PC-3 (cell line): ENCODE results near the gene ANGPTL2. TPM values are rescaled to one million over a fixed set of nuclear protein-coding genes. Genes with fewer than 3 reads are reported as not detected.
A peak's percentile ranks its signal among the peaks of the same experiment; 100 is the strongest.

Experiments
- ATAC-seq: fragments of 200-7000 bp; cut with Tn5 transposase; 2 replicates; pipeline ENCODE4 v1.9.1; 2020; ENCODE audit warnings: mild to moderate bottlenecking, moderate library complexity
- BruUV-seq: library from RNA; stranded (reverse); fragments of 400-500 nt; replicated peaks from 2 replicates; lab custom pipeline; 2021; lab: Mats Ljungman, UMichigan
- CTCF ChIA-PET: fragments of 300-600 bp; sonication (Branson Sonifier 250); formaldehyde crosslinking; loops from one replicate; lab custom pipeline; 2022; ENCODE audit warnings: antibody characterized with exemption; lab: Charles Lee
- POLR2A ChIA-PET: fragments of 300-600 bp; sonication (Branson Sonifier 250); formaldehyde crosslinking; loops from one replicate; lab custom pipeline; 2022; ENCODE audit warnings: antibody characterized with exemption; ENCODE audit not compliant: unreplicated experiment; lab: Charles Lee
- DNase-seq: peaks from one replicate; pipeline ENCODE4 v3.0.0-alpha.2; 2015
- H2AFZ ChIP-seq: fragments of 300-600 bp; sonication (generic); 2 replicates; pipeline ENCODE4 v1.6.0; 2016; ENCODE audit warnings: antibody characterized with exemption, low read length
- H3F3A ChIP-seq: fragments of 300-600 bp; sonication (generic); one replicate; pipeline ENCODE4 v1.6.0; 2017; ENCODE audit warnings: antibody characterized with exemption, low read length, control low read depth, mild to moderate bottlenecking; ENCODE audit not compliant: unreplicated experiment
- H3K27ac ChIP-seq: fragments of 300-600 bp; sonication (generic); 2 replicates; pipeline ENCODE4 v1.5.1; 2016; ENCODE audit warnings: mild to moderate bottlenecking, low read length
- H3K27me3 ChIP-seq: fragments of 300-600 bp; sonication (generic); 2 replicates; pipeline ENCODE4 v1.6.1; 2016; ENCODE audit warnings: low read length, mixed read lengths
- H3K36me3 ChIP-seq: fragments of 300-600 bp; sonication (generic); 2 replicates; pipeline ENCODE4 v1.6.1; 2016; ENCODE audit warnings: low read depth, mixed run types, low read length, mixed read lengths
- H3K4me1 ChIP-seq: fragments of 300-600 bp; sonication (generic); 2 replicates; pipeline ENCODE4 v1.5.1; 2016; ENCODE audit warnings: low read length; ENCODE audit not compliant: insufficient read depth
- H3K4me2 ChIP-seq: fragments of 300-600 bp; sonication (generic); 2 replicates; pipeline ENCODE4 v1.6.0; 2016; ENCODE audit warnings: low read length
- H3K4me3 ChIP-seq: fragments of 300-600 bp; sonication (generic); 2 replicates; pipeline ENCODE4 v1.5.1; 2016; ENCODE audit warnings: mild to moderate bottlenecking, low read length, mixed read lengths
- H3K79me2 ChIP-seq: fragments of 300-600 bp; sonication (generic); 2 replicates; pipeline ENCODE4 v1.6.1; 2017; ENCODE audit warnings: low read length, mixed read lengths
- H3K9ac ChIP-seq: fragments of 300-600 bp; sonication (generic); 2 replicates; pipeline ENCODE4 v1.6.0; 2016; ENCODE audit warnings: mild to moderate bottlenecking, low read length
- H3K9me2 ChIP-seq: fragments of 300-600 bp; sonication (generic); replicated peaks from 2 replicates; pipeline ENCODE4 v1.6.1; 2016; ENCODE audit warnings: mixed run types, low read length, mixed read lengths
- H3K9me3 ChIP-seq: fragments of 300-600 bp; sonication (generic); 2 replicates; pipeline ENCODE4 v1.6.1; 2016; ENCODE audit warnings: low read length, mixed read lengths
- H4K20me1 ChIP-seq: fragments of 300-600 bp; sonication (generic); 2 replicates; pipeline ENCODE4 v1.6.1; 2016; ENCODE audit warnings: low read length, mixed read lengths
- EZH2 ChIP-seq: fragments of 300-600 bp; sonication (generic); IDR thresholded peaks from one replicate; pipeline ENCODE4 v1.6.1; 2017; ENCODE audit warnings: antibody characterized with exemption, mild to moderate bottlenecking, low read length; ENCODE audit not compliant: unreplicated experiment
- EZH2phosphoT487 ChIP-seq: fragments of 300-600 bp; sonication (generic); IDR thresholded peaks from 2 replicates; pipeline ENCODE4 v1.6.1; 2018; ENCODE audit warnings: mild to moderate bottlenecking, antibody characterized with exemption, low read length, borderline replicate concordance
- intact Hi-C: fragments of 100-400 bp; cut with micrococcal nuclease; formaldehyde crosslinking; loops from 2 replicates; pipeline ENCODE4 v1.9.0; 2023
- total RNA-seq: library from RNA; depleted of rRNA; stranded (reverse); fragments of >200 nt; gene quantifications from 2 replicates; pipeline ENCODE4 v1.2.3, GENCODE V29; 2014
- TF ChIP-seq, protein P1 (sequence below): fragments of 300-600 bp; sonication (generic); conservative IDR thresholded peaks from 2 replicates; pipeline ENCODE4 v1.5.1; 2017; ENCODE audit warnings: antibody characterized with exemption, low read depth, mild to moderate bottlenecking, low read length

The ANGPTL2 gene
- total RNA-seq, 1 experiment from 2014 or later: 0.07 TPM

- TF ChIP-seq EZH2phosphoT487: no peak
- no peak for TF ChIP-seq EZH2
- TF ChIP-seq, protein P1, sequence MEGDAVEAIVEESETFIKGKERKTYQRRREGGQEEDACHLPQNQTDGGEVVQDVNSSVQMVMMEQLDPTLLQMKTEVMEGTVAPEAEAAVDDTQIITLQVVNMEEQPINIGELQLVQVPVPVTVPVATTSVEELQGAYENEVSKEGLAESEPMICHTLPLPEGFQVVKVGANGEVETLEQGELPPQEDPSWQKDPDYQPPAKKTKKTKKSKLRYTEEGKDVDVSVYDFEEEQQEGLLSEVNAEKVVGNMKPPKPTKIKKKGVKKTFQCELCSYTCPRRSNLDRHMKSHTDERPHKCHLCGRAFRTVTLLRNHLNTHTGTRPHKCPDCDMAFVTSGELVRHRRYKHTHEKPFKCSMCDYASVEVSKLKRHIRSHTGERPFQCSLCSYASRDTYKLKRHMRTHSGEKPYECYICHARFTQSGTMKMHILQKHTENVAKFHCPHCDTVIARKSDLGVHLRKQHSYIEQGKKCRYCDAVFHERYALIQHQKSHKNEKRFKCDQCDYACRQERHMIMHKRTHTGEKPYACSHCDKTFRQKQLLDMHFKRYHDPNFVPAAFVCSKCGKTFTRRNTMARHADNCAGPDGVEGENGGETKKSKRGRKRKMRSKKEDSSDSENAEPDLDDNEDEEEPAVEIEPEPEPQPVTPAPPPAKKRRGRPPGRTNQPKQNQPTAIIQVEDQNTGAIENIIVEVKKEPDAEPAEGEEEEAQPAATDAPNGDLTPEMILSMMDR: no peak
- Histone ChIP-seq H2AFZ (no peak overlapping the region), H3K4me3 (no peak overlapping the region), H3K36me3 (no peaks in the 10 kb centered on the region), H3K27me3 (no peaks in the 10 kb centered on the region), H3F3A (no peaks in the 10 kb centered on the region), H3K9ac (no peak overlapping the region), H3K4me1 (no peaks in the 10 kb centered on the region), H3K9me2 (no peaks in the 10 kb centered on the region), H3K9me3 (no peaks in the 10 kb centered on the region), H3K79me2 (no peaks in the 10 kb centered on the region), H3K4me2 (no peak overlapping the region), H4K20me1 (no peaks in the 10 kb centered on the region), H3K27ac (no peak overlapping the region)
- DNase-seq (no peak), ATAC-seq (no peak)
- intact Hi-C loops: no loop called here
- POLR2A ChIA-PET: no interaction called here
- CTCF ChIA-PET: no interaction called here
- no TSS peak for BruUV-seq
Measured at GRCh38 chr9:127143920-127144465, 21.6 kb upstream of the ANGPTL2 start.

DNA sequence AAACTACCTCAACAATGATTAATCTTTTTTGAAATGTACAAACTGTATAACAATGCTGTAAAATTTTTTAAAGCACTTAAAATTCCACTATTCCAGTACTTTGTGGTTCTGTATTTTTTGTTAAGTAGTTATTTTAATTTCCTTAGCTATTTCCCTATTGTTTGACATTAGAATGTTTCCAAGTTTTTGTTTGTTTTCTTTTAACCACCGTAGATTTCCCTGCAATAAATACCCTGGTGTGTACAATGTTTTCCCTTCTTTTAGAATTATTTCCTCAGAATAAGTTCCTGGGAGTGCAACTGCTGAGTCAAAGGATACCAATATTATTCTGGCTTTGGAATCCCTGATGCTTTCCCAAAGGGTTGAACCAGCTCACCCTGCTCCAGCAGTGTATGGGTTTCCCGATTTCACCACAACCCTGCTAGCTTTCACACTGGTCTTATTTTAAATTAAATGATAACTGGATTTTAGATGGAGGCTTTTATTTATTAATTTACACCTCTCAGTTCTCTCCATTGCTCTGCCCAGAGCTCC lies 20.6 kb upstream of the ANGPTL2 start:
- Histone ChIP-seq H3K9me3 (no peaks in the 10 kb centered on the region), H3K4me2 (no peak overlapping the region), H3K4me1 (no peaks in the 10 kb centered on the region), H3K36me3 (no peaks in the 10 kb centered on the region), H3F3A (no peaks in the 10 kb centered on the region), H2AFZ (no peak overlapping the region), H3K9ac (no peak overlapping the region), H3K79me2 (no peaks in the 10 kb centered on the region), H3K27me3 (no peaks in the 10 kb centered on the region), H3K9me2 (no peaks in the 10 kb centered on the region), H3K27ac (no peak overlapping the region), H3K4me3 (no peak overlapping the region), H4K20me1 (no peaks in the 10 kb centered on the region)
- ChIA-PET CTCF (no interaction called here), POLR2A (no interaction called here)
- no peak for TF ChIP-seq EZH2phosphoT487
- no peak for TF ChIP-seq EZH2
- TF ChIP-seq, protein P1: no peak
- ATAC-seq (peak; percentile 53), DNase-seq (no peak)
- no TSS peak for BruUV-seq
- intact Hi-C loops: no loop called here

GRCh38 chr9:127142291-127142690 lies 19.9 kb upstream of the ANGPTL2 start:
- intact Hi-C loops: no loop called here
- H3K9me2 ChIP-seq: no peaks in the 10 kb centered on the region
- H3K4me3 ChIP-seq: no peak overlapping the region
- no peaks in the 10 kb centered on the region for H4K20me1 ChIP-seq
- POLR2A ChIA-PET: no interaction called here
- no peak overlapping the region for H2AFZ ChIP-seq
- H3K4me1 ChIP-seq: no peaks in the 10 kb centered on the region
- no peak for ATAC-seq
- no peaks in the 10 kb centered on the region for H3F3A ChIP-seq
- BruUV-seq: no TSS peak
- no peak overlapping the region for H3K4me2 ChIP-seq
- H3K9me3 ChIP-seq: no peaks in the 10 kb centered on the region
- DNase-seq: no peak
- H3K79me2 ChIP-seq: no peaks in the 10 kb centered on the region
- no peaks in the 10 kb centered on the region for H3K36me3 ChIP-seq
- H3K9ac ChIP-seq: no peak overlapping the region
- CTCF ChIA-PET: no interaction called here
- no peaks in the 10 kb centered on the region for H3K27me3 ChIP-seq
- H3K27ac ChIP-seq: no peak overlapping the region
- TF ChIP-seq EZH2phosphoT487 (no peak), EZH2 (no peak)
- TF ChIP-seq, protein P1: no peak
